SK-N-SH treated with all-trans-retinoic acid at 6 μM for 48 hours (cell line): ENCODE results near the gene ZNF24.

Source experiments
- ATAC-seq: fragments of 200-7000 bp; cut with Tn5 transposase; 3 replicates; pipeline ENCODE4 v1.9.1; 2020; ENCODE audit warnings: mild to moderate bottlenecking, moderate library complexity
- ARNTL ChIP-seq: fragments of 450-650 bp; formaldehyde crosslinking; IDR thresholded peaks from 2 replicates; pipeline ENCODE4 v1.5.0; 2020; ENCODE audit warnings: low read depth, mild to moderate bottlenecking, moderate library complexity, borderline replicate concordance
- CREB5 ChIP-seq: fragments of 250-450 bp; sonication (Bioruptor Pico); IDR thresholded peaks from 2 replicates; pipeline ENCODE4 v1.5.1; 2020; ENCODE audit warnings: low read depth, mild to moderate bottlenecking, moderate library complexity
- CSRNP3 ChIP-seq: fragments of 250-450 bp; sonication (Bioruptor Pico); IDR thresholded peaks from 2 replicates; pipeline ENCODE4 v1.5.1; 2021; ENCODE audit warnings: mild to moderate bottlenecking, moderate library complexity
- GLIS3 ChIP-seq: fragments of 250-450 bp; sonication (Bioruptor Pico); IDR thresholded peaks from 2 replicates; pipeline ENCODE4 v1.5.0; 2020; ENCODE audit warnings: mild to moderate bottlenecking, moderate library complexity
- PATZ1 ChIP-seq: fragments of 250-450 bp; sonication (Bioruptor Pico); IDR thresholded peaks from 2 replicates; pipeline ENCODE4 v1.8.0; 2020; ENCODE audit warnings: mild to moderate bottlenecking, moderate library complexity, borderline replicate concordance
- TCF4 ChIP-seq: fragments of 250-450 bp; sonication (Bioruptor Pico); IDR thresholded peaks from 2 replicates; pipeline ENCODE4 v1.8.0; 2021; ENCODE audit warnings: mild to moderate bottlenecking, moderate library complexity, borderline replicate concordance
- ZC3H10 ChIP-seq: fragments of 250-450 bp; sonication (Bioruptor Pico); IDR thresholded peaks from 2 replicates; pipeline ENCODE4 v1.5.1; 2021; ENCODE audit warnings: mild to moderate bottlenecking, moderate library complexity

The ZNF24 gene

GRCh38 chr18:35283923-35284794, 60.1 kb downstream of the ZNF24 start:
- no peak for TF ChIP-seq GLIS3 (CRISPR knock-in tag)
- no peak for TF ChIP-seq ZC3H10 (CRISPR knock-in tag)
- no peak for TF ChIP-seq PATZ1
- no peak for TF ChIP-seq CREB5 (CRISPR knock-in tag)

GRCh38 chr18:35282353-35282752, 61.9 kb downstream of the ZNF24 start:
- ATAC-seq = peak; percentile 44; the same call in 1 of the 3 replicates
- no peak for TF ChIP-seq CREB5 (CRISPR knock-in tag)
- no peak for TF ChIP-seq CSRNP3 (CRISPR knock-in tag)
- no peak for TF ChIP-seq ARNTL (CRISPR knock-in tag)
- no peak for TF ChIP-seq TCF4
- TF ChIP-seq GLIS3 (CRISPR knock-in tag) = no peak

More at GRCh38 chr18:35283923-35284794, 60.1 kb downstream of the ZNF24 start:
- no peak for ATAC-seq
